SHP77 treated with DMSO at 0.1 percent for 48 hours (cell line): Measurements from ENCODE around the gene FFAR2.
"Not testable (repeated sequence)": the region's sequence is repeated elsewhere in the genome, so short reads cannot be mapped to it uniquely, and the experiment has no call there.

Source experiments
- DNase-seq: peaks from one replicate; lab custom pipeline; 2025; lab: John Stamatoyannopoulos, UW

FFAR2 gene

DNA sequence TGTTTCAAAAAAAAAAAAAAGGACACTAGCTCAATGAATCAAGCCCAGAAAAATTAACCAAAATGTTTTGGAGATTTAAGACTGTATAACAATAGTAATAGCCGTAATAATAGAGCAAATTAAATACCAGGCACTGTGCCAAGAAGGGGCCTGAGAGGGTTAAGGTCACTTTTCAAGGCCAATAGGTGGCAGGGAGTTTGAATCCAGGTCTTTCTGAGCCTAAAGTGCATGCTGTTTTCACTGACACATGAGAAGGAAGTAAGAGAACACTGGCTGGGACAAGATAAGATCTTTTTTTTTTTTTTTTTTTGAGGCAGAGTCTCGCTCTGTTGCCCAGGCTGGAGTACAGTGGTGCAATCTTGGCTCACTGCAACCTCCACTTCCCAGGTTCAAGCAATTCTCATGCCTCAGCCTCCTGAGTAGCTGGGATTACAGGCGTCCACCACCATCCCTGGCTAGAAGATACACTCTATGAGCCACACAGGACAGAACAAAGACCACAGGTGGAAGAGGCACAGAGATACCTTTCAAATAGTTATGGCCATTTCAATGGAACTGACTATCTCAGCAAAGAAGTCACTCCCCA is 7.7 kb downstream of the FFAR2 start:
- DNase-seq: no peak

- DNase-seq: no peak
Observed at GRCh38 chr19:35457173-35457572, 9.1 kb downstream of the FFAR2 start.

GRCh38 chr19:35458192-35458591 is 10.1 kb downstream of the FFAR2 start:
- no peak for DNase-seq

- no peak for DNase-seq
Observed at GRCh38 chr19:35458731-35459391, 10.8 kb downstream of the FFAR2 start.

- no peak for DNase-seq
Observed at GRCh38 chr19:35459414-35460082, 11.5 kb downstream of the FFAR2 start.

DNA sequence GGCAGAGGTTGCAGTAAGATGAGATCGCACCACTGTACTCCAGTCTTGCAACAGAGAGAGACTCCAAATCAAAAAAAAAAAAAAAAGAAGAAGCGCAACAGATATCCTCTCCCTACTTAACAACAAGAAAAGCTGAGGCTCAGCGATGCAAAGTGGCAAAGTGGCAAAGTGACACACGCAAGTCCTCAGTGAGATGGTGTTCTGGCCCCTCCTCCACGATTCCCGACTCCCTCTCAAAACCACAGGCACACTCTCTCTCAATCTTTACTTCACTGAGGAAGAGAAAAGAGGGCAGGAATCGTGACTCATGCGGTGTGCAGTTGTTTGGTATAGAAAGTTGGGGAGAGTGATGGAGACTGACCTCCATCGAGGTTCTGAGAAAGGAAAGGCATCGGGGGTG is 12.6 kb downstream of the FFAR2 start:
- DNase-seq: no peak

DNA sequence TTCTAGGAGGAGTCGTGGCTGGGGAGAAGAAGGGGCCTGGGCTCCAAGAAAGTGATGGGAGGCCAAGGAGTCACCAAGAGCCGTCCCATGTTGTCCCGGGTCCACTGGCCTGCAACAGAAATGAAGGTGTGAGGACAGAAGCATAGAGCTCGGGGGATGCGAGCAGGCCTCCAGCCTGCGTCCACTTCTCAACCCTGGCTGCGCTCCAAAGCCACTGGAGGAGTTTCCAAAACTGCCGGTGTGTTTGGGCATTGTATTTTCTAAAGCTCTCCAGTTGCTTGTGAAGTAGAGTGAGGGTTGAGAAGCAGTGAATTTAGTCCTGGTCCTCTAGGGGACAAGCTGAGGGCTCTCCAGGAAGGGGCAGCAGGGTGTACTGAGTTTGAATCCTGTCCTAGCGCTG is 13.0 kb downstream of the FFAR2 start:
- DNase-seq: no peak

DNA sequence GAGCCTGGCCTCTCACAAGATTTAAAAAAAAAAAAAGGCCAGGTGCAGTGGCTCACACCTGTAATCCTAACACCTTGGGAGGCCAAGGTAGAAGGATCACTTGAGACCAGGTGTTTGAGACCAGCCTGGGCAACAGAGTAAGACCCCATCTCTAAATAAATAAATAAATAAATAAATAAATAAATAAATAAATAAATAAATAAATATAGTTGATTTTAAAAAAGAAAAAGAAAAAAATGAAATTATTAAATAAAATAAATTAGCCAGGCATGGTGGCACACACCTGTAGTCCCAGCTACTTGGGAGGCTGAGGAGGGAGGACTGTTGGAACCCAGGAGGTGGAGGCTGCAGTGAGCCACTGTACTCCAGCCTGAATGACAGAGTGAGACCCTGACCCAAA is 13.7 kb downstream of the FFAR2 start:
- DNase-seq: not testable (repeated sequence)

DNA sequence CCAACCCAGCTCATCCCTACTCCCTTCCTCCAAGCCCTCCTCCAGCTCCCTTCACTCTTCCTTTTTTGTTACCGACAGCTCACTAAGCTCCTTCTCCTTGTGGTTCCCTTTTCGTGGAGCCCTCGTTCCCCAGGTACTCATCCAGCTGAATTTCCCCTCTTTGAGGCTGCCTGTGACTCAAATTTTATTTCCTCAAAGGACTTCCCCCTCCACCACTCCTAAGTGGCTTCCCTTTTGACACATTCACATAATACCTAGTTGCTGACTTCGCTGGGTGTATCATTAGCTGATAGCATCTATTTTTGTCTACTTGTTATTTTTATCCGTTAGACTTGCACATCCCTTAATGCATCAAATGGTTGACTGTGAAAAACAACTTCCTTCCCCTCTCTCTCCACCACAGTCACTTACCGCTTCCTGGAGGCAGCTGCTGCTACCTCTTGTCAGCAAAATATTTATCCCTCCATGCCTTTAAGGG is 14.5 kb downstream of the FFAR2 start:
- DNase-seq: no peak

- DNase-seq: not testable (repeated sequence)
Observed at GRCh38 chr19:35462956-35463355, 14.9 kb downstream of the FFAR2 start.

DNA sequence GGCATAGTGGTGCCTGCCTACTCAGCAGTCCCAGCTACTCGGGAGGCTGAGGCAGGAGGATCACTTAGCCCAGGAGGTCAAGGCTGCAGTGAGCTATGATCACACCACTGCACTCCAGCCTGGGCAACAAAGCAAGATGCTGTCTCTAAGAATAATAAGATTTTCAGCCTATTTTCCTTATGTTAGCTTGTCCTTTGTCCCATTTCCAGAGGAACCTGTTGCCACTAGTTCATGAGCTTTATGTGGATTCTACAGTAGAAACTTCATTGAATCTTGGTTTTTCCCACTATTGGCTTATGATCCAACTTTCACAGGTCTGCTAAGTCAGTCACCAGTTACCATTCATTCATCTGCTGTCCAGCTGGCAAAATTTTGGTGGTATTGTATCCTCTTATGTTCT is 18.2 kb downstream of the FFAR2 start:
- no peak for DNase-seq

- DNase-seq: no peak
Observed at GRCh38 chr19:35468637-35469036, 20.6 kb downstream of the FFAR2 start.

- no peak for DNase-seq
Observed at GRCh38 chr19:35470128-35470527, 22.1 kb downstream of the FFAR2 start.

DNA sequence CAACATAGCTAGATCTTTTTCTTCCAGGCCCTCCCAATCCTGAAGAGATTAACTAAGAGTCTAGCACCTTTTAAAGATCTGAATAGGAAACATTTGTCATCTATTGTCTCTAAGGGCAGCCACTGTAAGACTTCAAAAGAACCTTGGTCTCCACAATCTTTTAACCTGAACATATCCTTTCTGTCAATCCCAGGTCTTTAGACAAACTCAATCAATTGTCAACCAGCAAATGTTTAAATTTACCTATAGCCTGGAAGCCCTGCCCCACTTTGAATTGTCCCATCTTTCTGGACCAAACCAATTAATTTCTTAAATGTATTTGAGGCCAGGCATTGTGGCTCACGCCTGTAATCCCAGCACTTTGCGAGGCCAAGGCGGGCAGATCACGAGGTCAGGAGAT is 23.0 kb downstream of the FFAR2 start:
- not testable (repeated sequence) for DNase-seq

GRCh38 chr19:35471946-35472345 is 23.9 kb downstream of the FFAR2 start:
- DNase-seq: no peak

- no peak for DNase-seq
Observed at GRCh38 chr19:35474104-35474503, 26.0 kb downstream of the FFAR2 start.

DNA sequence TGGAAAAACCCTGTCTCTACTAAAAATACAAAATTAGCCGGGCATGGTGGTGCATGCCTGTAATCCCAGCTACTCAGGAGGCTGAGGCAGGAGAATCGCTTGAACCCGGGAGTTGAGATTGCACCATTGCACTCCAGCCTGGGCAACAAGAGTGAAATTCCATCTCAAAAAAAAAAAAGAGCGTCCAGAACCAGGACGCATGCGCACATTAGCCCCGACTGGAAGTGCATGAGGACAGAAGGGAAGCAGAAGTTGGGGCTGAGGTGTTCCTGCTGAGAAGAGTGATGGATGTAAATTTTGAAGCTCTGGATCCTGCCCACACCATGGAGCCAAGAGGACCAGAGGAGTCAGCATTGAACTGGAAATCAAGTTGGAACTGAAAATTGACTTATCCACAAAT is 26.5 kb downstream of the FFAR2 start:
- DNase-seq: not testable (repeated sequence)

- no peak for DNase-seq
Observed at GRCh38 chr19:35476149-35476548, 28.1 kb downstream of the FFAR2 start.

DNA sequence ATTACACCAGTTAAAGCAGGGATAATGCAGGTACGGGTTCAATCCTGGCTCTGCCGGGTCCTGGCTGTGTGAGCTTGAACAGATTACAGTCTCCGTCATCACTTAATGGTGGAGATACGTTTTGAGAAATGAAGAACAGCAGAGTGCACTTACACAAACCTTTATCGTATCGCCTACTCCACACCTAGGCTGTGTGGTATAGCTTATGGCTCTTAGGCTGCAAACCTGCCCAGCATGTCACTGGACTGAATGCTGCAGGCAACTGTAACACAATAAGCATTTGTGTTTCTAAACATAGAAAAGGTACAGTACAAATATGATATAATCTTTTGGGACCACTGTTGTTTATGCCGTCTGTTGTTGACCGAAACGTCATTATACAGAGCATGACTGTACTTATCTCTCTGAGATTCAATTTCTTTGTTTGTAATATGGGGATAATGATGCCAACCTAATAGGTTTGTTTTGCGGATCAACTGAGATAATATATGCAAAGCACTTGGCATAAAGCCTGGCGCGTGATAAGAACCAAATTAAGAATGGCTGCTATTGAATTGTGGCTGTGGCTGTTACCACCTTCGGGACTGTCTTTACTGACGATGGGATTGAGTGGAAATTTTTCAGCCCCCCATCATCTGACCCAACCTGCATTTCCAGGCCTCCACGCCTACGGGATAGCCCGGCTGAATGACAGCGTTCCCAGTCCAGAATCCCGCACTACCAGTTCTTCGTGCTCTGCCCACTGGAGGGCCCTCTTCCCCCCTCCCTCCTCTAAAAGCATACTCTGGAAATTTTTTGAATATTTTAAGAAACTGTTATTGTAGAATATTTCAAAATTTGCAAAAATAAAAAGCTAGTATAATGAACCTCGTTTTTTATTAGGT is 31.0 kb downstream of the FFAR2 start:
- no peak for DNase-seq

GRCh38 chr19:35483089-35483488 is 35.0 kb downstream of the FFAR2 start:
- no peak for DNase-seq

GRCh38 chr19:35484252-35485036 is 36.4 kb downstream of the FFAR2 start:
- DNase-seq: no peak
